ENCODE measurements around the gene HMCES.

Gene HMCES, protein sequence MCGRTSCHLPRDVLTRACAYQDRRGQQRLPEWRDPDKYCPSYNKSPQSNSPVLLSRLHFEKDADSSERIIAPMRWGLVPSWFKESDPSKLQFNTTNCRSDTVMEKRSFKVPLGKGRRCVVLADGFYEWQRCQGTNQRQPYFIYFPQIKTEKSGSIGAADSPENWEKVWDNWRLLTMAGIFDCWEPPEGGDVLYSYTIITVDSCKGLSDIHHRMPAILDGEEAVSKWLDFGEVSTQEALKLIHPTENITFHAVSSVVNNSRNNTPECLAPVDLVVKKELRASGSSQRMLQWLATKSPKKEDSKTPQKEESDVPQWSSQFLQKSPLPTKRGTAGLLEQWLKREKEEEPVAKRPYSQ

DNA sequence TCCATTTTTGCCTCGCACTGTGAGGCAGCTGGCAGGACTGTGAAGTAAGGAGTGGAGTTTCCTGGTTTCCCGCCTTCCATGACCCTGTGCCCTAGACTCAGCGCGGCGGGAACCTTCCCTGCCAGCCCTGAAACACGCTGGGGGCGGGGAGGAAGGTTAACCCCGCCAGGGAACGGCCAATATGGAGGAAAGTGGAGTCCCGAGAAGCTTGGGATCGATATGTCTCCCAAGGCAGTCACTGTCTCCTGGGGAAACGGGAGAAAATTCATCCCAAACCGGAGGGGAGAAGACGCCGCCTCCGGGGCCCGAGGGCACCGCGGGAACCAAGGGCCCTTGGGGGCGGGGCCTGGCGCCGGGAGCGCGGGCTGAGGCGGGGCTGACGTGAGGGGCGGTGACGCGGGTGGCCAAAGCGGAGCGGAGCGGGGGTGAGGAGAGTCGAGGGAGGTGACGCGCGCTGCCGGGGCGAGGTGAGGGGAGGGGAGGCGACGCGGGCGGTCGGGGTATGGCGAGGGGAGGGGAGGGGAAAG lies at the start of gene HMCES:
Gene HMCES, plus strand, starts transcription at position 432 of the 527 bp plus-strand sequence. CDS start 863 bp downstream, outside the sequence.
- DNase-seq (ENCODE audit: low read depth), result peak; percentile 94

DNA sequence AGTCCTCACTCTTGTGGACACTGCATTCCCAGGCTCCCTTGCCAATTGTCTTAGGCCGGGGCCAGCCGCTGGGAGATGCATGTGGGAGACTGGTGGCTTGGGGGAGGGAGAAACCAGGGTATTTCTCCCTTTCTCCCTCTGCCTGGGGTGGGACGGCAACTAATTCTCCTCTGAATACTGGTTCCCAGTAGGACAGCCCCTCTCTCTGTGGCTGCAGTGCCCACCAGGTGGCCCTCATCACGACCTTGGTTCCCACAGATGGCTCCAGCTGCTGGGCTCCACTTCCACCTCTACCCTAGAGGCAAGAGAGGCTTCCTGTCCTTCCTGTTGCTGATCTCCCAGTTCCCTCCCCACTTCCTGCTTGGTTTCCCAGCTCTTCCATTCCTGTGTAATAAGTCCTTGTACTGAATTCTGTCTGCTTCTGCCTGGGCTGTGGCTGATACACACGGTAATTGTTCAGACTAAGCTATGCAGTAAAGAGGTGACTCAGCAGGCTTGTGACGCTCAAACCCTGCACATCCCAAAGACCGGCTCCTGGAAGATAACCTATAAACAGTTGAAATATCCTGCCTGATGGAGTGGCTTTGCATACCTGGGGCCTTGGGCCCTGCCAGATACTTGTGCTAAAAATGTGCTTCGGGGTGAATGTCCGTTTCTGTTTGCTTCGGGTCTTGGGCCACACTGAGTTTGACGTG lies 49.6 kb upstream of the HMCES start:
- DNase-seq (ENCODE audit: low read depth), result no peak

- DNase-seq (ENCODE audit: low read depth), result no peak
These were observed 48.2 kb upstream of the HMCES start for GRCh38 chr3:129230311-129231019.

DNA sequence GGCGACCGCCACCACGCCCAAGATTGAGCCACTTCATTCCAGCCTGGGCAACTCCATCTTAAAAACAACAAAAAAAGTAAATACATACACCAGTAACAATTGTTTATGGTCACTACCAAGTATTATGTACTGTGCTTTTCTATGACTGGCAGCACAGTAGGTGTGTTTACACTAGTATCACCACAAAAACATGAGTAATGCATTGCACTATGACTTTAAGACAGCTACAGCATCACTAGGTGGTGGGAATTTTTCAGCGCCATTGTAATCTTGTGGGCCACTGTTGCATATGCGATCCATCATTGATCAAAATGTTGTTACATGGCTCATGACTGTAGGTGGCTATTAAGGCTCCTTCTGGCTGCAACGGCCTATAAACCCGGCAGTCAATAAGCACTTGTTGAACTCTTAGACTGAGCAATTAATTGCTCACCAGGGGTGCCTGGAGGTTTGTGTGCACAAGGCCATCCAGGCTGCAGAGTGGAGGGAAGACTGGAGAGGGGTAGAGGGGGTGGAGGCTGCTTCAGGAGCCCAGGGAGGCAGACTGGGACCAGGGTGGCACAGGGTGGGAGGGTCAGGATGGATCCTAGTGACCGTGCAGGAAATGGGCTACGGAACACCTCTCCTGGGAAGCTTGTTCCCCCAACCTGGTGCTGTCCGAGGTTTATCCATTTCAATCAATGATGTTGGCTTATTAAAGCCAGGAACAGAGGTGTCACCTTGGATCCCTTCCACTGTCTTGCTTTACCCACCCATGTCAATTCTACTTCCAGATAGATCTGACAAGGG lies 47.1 kb upstream of the HMCES start:
- no peak for DNase-seq (ENCODE audit: low read depth)

DNA sequence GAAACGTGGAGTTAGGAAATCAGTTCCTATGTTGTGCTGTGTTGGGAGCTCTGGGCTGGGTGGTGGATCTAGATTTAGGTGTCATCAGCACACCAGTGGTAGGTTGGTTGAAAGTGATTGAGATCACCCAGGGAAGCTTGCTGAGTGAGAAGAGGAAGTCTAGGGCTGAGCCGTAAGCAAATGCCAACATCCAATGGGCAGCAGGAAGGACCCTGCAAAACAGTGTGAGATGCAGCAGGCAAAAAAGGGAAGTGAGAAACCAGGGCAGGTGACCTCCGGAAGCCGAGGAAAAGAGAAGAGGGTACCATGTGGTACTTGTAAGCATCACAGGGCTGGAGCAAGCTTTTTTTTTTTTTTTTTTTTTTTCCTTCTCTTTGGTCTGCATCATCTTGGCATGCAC lies 45.1 kb upstream of the HMCES start:
- DNase-seq (ENCODE audit: low read depth), result no peak

- no peak for DNase-seq (ENCODE audit: low read depth)
These were observed 44.2 kb upstream of the HMCES start for GRCh38 chr3:129234441-129234840.

- DNase-seq (ENCODE audit: low read depth), result no peak
These were observed 43.2 kb upstream of the HMCES start for GRCh38 chr3:129235344-129235917.

GRCh38 chr3:129238945-129239705 lies 39.5 kb upstream of the HMCES start:
- no peak for DNase-seq (ENCODE audit: low read depth)

DNA sequence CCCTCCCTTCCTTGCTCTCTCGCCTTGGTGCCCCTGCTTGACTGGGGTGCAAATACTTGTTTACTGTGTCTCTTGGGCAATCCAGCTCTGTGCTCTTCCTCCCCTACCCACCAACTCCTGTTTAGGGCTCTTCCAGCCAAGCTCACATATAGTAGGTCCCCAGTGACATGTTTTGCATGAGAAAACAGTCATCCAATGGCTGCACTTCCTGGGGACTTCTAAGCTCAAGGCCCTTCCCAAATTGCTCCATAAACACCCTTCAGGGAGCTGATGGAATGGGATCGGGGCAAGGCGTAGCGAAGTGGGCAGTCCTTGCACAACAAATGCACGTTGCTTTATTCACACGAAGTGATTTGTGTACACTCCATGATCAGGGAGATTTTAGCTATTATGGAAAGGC lies 38.7 kb upstream of the HMCES start:
- no peak for DNase-seq (ENCODE audit: low read depth)

GRCh38 chr3:129240436-129240835 lies 38.2 kb upstream of the HMCES start:
- no peak for DNase-seq (ENCODE audit: low read depth)

GRCh38 chr3:129245141-129245540 lies 33.5 kb upstream of the HMCES start:
- DNase-seq (ENCODE audit: low read depth), result no peak

GRCh38 chr3:129245641-129246306 lies 32.9 kb upstream of the HMCES start:
- DNase-seq (ENCODE audit: low read depth), result peak; percentile 34

DNA sequence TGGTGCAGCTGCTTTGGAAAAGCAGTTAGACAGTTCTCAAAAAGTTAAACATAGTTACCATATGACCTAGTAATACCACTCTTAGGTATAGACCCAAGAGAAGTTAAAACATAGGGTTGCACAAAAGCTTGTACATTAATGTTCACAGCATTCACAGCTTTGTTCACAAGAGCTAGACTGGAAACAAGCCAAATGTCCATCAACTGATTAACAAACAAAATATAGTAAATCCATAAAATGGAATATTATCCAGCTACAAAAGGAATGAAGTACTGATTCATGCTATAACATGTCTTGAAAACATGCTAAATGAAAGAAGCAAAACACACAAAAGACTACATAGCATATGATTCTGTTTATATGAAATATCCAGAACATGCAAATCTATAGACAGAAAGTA lies 32.0 kb upstream of the HMCES start:
- no peak for DNase-seq (ENCODE audit: low read depth)

GRCh38 chr3:129248286-129248979 lies 30.2 kb upstream of the HMCES start:
- DNase-seq (ENCODE audit: low read depth), result no peak

DNA sequence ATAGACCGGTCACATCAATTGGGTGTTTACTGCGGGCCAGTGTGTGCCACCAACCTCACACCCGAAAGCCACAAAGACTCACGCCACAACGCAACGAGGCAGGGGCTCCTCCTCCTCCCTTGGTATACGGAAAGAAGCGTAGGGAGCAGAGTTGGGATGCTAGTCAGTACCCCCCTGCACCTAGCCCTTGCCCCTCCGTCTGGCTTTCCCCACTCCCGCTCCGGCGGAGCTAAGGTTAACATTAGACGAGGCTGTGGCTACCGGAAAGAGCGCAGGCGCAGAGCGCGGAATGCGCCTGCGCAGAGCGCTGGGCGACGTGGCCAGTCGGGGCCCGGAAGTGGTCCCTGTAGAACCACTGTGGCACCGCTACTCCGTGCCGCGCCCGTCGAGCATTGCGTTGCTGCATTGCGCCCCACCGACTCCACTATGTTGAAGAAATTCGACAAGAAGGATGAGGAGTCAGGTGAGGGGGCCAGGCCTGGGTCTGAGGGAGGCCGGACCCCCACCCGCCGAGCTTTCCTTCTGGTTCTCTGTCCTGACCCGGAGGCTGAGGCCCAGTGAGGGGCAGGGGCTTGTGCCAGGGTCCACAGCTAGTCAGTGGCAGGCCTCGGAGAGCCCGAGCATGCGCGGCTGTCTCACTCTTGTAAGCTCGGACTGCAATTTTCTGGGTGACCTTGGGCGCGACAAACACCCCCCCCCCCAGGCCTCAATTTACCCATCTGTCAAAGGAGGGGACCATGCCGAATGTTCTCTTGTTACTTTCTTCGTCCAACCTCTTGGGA lies 29.2 kb upstream of the HMCES start, which contains the start of gene COPG1:
Gene COPG1, plus strand, starts transcription at position 323 of the 782 bp plus-strand sequence. Its CDS starts 104 bp downstream, at position 427.
- peak; percentile 71 for DNase-seq (ENCODE audit: low read depth)

- no peak for DNase-seq (ENCODE audit: low read depth)
These were observed 25.9 kb upstream of the HMCES start for GRCh38 chr3:129252748-129253147.

DNA sequence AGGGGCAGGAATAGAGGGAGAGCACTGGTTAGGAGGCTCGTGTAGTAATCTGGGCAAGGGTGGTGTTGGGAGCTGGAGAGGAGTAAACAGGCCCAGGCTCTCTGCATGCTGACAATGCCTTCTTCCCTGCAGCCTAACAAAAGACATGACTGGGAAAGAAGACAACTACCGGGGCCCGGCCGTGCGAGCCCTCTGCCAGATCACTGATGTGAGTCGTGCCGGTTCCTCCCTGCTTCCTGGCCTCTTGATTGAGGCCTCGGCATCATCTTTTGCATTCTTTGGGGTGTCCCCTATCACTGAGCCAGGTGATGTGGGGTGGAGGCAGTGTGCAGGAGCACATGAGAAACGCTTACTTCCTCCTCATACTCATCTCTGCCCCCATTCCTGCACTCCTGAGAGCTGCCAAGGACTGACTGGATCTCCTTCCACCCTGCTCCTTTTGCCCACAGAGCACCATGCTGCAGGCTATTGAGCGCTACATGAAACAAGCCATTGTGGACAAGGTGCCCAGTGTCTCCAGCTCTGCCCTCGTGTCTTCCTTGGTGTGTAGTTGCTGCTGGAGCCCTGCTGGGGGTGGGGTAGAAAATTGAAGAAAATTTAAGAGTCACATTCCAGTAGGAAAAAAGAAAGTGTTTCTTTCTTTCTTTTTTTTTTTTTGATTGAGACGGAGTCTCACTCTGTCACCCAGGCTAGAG lies 24.0 kb upstream of the HMCES start:
- no peak for DNase-seq (ENCODE audit: low read depth)

DNA sequence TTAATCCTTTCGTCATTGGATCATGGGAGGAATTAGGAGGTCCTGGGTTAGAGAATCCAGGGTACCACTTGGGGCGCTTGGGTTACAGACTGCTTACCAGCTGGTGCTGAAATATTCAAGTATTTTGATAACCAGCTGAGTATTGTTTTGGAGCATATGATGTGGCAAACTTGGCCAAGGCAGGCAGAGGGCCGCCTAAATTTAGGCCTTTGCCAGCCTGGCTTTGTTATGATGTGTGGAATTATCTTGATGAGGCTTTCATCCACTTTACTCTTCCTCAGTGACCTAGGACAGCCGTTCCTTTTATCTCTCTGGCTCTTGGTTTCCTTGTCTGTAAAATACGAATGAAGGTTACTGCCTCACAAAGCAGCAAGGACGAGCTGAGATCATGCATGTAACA lies 22.4 kb upstream of the HMCES start:
- DNase-seq (ENCODE audit: low read depth), result no peak

Measured in T-helper 22 cell (primary cell).